PFSK-1 (cell line): ENCODE measurements around the gene SYNJ2.

Experiments
- FOXP2 ChIP-seq: optimal IDR thresholded peaks from 2 replicates; pipeline ENCODE3; 2011; ENCODE audit warnings: borderline replicate concordance, control low read depth, inconsistent platforms; ENCODE audit not compliant: insufficient read depth; ENCODE audit errors: extremely low read length, extremely low read depth
- POLR2AphosphoS5 ChIP-seq: IDR thresholded peaks from 2 replicates; pipeline ENCODE4 v1.6.1; 2012; ENCODE audit warnings: low read depth, mild to moderate bottlenecking, control low read depth, low read length, moderate library complexity
- REST ChIP-seq, 2 experiments: IDR thresholded peaks; 2 replicates each; pipeline versions ENCODE4 v1.6.1 to v1.8.0; 2011 to 2012; ENCODE audit warnings: low read depth in 2 of 2, low read length in 2 of 2, control low read depth in 1 of 2, inconsistent platforms in 1 of 2, mild to moderate bottlenecking in 1 of 2, moderate library complexity in 1 of 2; ENCODE audit not compliant: insufficient read depth in 1 of 2
- SIN3A ChIP-seq: IDR thresholded peaks from 2 replicates; pipeline ENCODE4 v1.6.1; 2012; ENCODE audit warnings: mild to moderate bottlenecking, low read length, moderate library complexity, borderline replicate concordance; ENCODE audit not compliant: insufficient read depth
- TAF1 ChIP-seq: IDR thresholded peaks from 2 replicates; pipeline ENCODE4 v1.6.1; 2012; ENCODE audit warnings: low read length, control low read depth, borderline replicate concordance; ENCODE audit not compliant: insufficient read depth

Gene SYNJ2

GRCh38 chr6:158005626-158006180 is 24.0 kb downstream of the SYNJ2 start:
- TF ChIP-seq POLR2AphosphoS5 (no peak), REST (IDR thresholded peaks at IDR 0.05; ENCODE audit: insufficient read depth in 1 of 2, low read depth in 2 of 2, low read length in 2 of 2) (no peak), TAF1 (no peak), SIN3A (no peak), FOXP2 (no peak)

- TF ChIP-seq FOXP2: no peak
- TF ChIP-seq POLR2AphosphoS5: no peak
- TF ChIP-seq SIN3A: no peak
- TF ChIP-seq REST (IDR thresholded peaks at IDR 0.05; ENCODE audit: insufficient read depth in 1 of 2, low read depth in 2 of 2, low read length in 2 of 2): no peak
These were observed 24.7 kb downstream of the SYNJ2 start for GRCh38 chr6:158006331-158006730.

- TF ChIP-seq POLR2AphosphoS5 (no peak), FOXP2 (no peak), TAF1 (no peak), SIN3A (no peak), REST (IDR thresholded peaks at IDR 0.05; ENCODE audit: insufficient read depth in 1 of 2, low read depth in 2 of 2, low read length in 2 of 2) (no peak)
These were observed 25.3 kb downstream of the SYNJ2 start for GRCh38 chr6:158006821-158007570.

- TF ChIP-seq TAF1: no peak
- no peak; the same call in 1 of the 2 replicates for TF ChIP-seq SIN3A
- TF ChIP-seq FOXP2: no peak
- TF ChIP-seq POLR2AphosphoS5: no peak
- no peak for TF ChIP-seq REST (IDR thresholded peaks at IDR 0.05; ENCODE audit: insufficient read depth in 1 of 2, low read depth in 2 of 2, low read length in 2 of 2)
These were observed 27.1 kb downstream of the SYNJ2 start for GRCh38 chr6:158008864-158009113.
